Loucy (cell line): ENCODE results near the gene PRR15L.
A peak's percentile ranks its signal among the peaks of the same experiment; 100 is the strongest.

Experiments
- H2AFZ ChIP-seq: fragments of 200-600 bp; sonication (generic); 2 replicates; pipeline ENCODE4 v1.6.0; 2016; ENCODE audit warnings: antibody characterized with exemption, mild to moderate bottlenecking, low read length, moderate library complexity
- H3F3A ChIP-seq: fragments of 200-600 bp; 2 replicates; pipeline ENCODE4 v1.6.0; 2016; ENCODE audit warnings: antibody characterized with exemption, low read depth, mild to moderate bottlenecking
- H3K27me3 ChIP-seq: fragments of 200-600 bp; sonication (generic); 2 replicates; pipeline ENCODE4 v1.6.1; 2014; ENCODE audit warnings: low read length, mild to moderate bottlenecking; ENCODE audit not compliant: insufficient read depth, poor library complexity, severe bottlenecking
- H3K36me3 ChIP-seq: fragments of 200-600 bp; sonication (generic); 2 replicates; pipeline ENCODE4 v1.6.1; 2016; ENCODE audit warnings: low read length; ENCODE audit not compliant: insufficient read depth
- H3K4me1 ChIP-seq: fragments of 200-600 bp; sonication (generic); 2 replicates; pipeline ENCODE4 v1.5.1; 2014; ENCODE audit warnings: low read length, mild to moderate bottlenecking; ENCODE audit not compliant: insufficient read depth, poor library complexity, severe bottlenecking
- H3K4me2 ChIP-seq: fragments of 200-600 bp; sonication (generic); 2 replicates; pipeline ENCODE4 v1.6.0; 2014; ENCODE audit warnings: antibody characterized with exemption, low read length, low read depth, mild to moderate bottlenecking; ENCODE audit not compliant: poor library complexity, severe bottlenecking
- H3K4me3 ChIP-seq: fragments of 200-600 bp; sonication (generic); 2 replicates; pipeline ENCODE4 v1.5.1; 2014; ENCODE audit warnings: low read length, mild to moderate bottlenecking, mixed read lengths; ENCODE audit not compliant: poor library complexity, severe bottlenecking
- H3K79me2 ChIP-seq: fragments of 200-600 bp; sonication (generic); 2 replicates; pipeline ENCODE4 v1.6.1; 2014; ENCODE audit warnings: low read length; ENCODE audit not compliant: insufficient read depth
- H3K9ac ChIP-seq: fragments of 200-600 bp; sonication (generic); 2 replicates; pipeline ENCODE4 v1.6.0; 2014; ENCODE audit warnings: mild to moderate bottlenecking, low read depth, low read length, moderate library complexity; ENCODE audit not compliant: poor library complexity, severe bottlenecking
- H3K9me2 ChIP-seq: fragments of 200-600 bp; sonication (generic); replicated peaks from 2 replicates; pipeline ENCODE4 v1.6.1; 2016; ENCODE audit warnings: low read depth, low read length, mixed read lengths
- H3K9me3 ChIP-seq: fragments of 200-600 bp; sonication (generic); 2 replicates; pipeline ENCODE4 v1.6.1; 2014; ENCODE audit warnings: mild to moderate bottlenecking, antibody characterized with exemption, low read length, low read depth; ENCODE audit not compliant: insufficient read depth
- H4K20me1 ChIP-seq: fragments of 200-600 bp; sonication (generic); 2 replicates; pipeline ENCODE4 v1.6.0; 2014; ENCODE audit warnings: antibody characterized with exemption, low read length, mild to moderate bottlenecking; ENCODE audit not compliant: insufficient read depth, poor library complexity, severe bottlenecking
- CTCF ChIP-seq: fragments of 200-600 bp; sonication (generic); conservative IDR thresholded peaks from 2 replicates; pipeline ENCODE4 v1.5.1; 2014; ENCODE audit warnings: mild to moderate bottlenecking, antibody characterized with exemption, low read length
- EZH2phosphoT487 ChIP-seq: fragments of 200-600 bp; IDR thresholded peaks from 2 replicates; pipeline ENCODE4 v1.6.1; 2018; ENCODE audit warnings: antibody characterized with exemption, mild to moderate bottlenecking, moderate library complexity, borderline replicate concordance

Gene PRR15L

GRCh38 chr17:48001197-48001596, 43.5 kb upstream of the PRR15L start:
- Histone ChIP-seq H3K27me3 (no peaks in the 10 kb centered on the region), H4K20me1 (no peaks in the 10 kb centered on the region), H3K9ac (no peak overlapping the region), H2AFZ (no peak overlapping the region), H3K4me3 (no peak overlapping the region), H3K79me2 (no peaks in the 10 kb centered on the region), H3K36me3 (no peaks in the 10 kb centered on the region), H3K9me3 (no peaks in the 10 kb centered on the region), H3F3A (no peaks in the 10 kb centered on the region), H3K9me2 (no peaks in the 10 kb centered on the region), H3K4me2 (no peak overlapping the region), H3K4me1 (peaks cover 32% of the 10 kb centered on the region)
- TF ChIP-seq EZH2phosphoT487 (no peak), CTCF (no peak)

- no peak overlapping the region for H3K4me3 ChIP-seq
- TF ChIP-seq CTCF (no peak; the same call in 1 of the 2 replicates), EZH2phosphoT487 (no peak)
- H2AFZ ChIP-seq, result peak overlapping the region; percentile 4; the same call in 1 of the 2 replicates
Observed at GRCh38 chr17:47999582-47999981, 41.9 kb upstream of the PRR15L start.

GRCh38 chr17:47998044-47998443, 40.4 kb upstream of the PRR15L start:
- H3K9me3 ChIP-seq, result no peaks in the 10 kb centered on the region
- H4K20me1 ChIP-seq, result no peaks in the 10 kb centered on the region
- no peak overlapping the region for H2AFZ ChIP-seq
- no peak overlapping the region for H3K4me2 ChIP-seq
- H3F3A ChIP-seq, result no peaks in the 10 kb centered on the region
- no peaks in the 10 kb centered on the region for H3K27me3 ChIP-seq
- no peaks in the 10 kb centered on the region for H3K9me2 ChIP-seq
- H3K9ac ChIP-seq, result no peak overlapping the region
- no peaks in the 10 kb centered on the region for H3K36me3 ChIP-seq
- no peak for TF ChIP-seq CTCF
- TF ChIP-seq EZH2phosphoT487, result no peak
- H3K79me2 ChIP-seq, result no peaks in the 10 kb centered on the region
- H3K4me3 ChIP-seq, result no peak overlapping the region
- H3K4me1 ChIP-seq, result peaks cover 17% of the 10 kb centered on the region

More at GRCh38 chr17:47999582-47999981, 41.9 kb upstream of the PRR15L start:
- Histone ChIP-seq H3K79me2 (no peaks in the 10 kb centered on the region), H3K9ac (no peak overlapping the region), H3F3A (no peaks in the 10 kb centered on the region), H3K27me3 (no peaks in the 10 kb centered on the region), H3K36me3 (no peaks in the 10 kb centered on the region), H3K4me1 (peaks cover 24% of the 10 kb centered on the region), H4K20me1 (no peaks in the 10 kb centered on the region), H3K4me2 (no peak overlapping the region), H3K9me2 (no peaks in the 10 kb centered on the region), H3K9me3 (no peaks in the 10 kb centered on the region)
